ENCODE results near the gene HDDC2.
A peak's percentile ranks its signal among the peaks of the same experiment; 100 is the strongest.

HDDC2 gene

DNA sequence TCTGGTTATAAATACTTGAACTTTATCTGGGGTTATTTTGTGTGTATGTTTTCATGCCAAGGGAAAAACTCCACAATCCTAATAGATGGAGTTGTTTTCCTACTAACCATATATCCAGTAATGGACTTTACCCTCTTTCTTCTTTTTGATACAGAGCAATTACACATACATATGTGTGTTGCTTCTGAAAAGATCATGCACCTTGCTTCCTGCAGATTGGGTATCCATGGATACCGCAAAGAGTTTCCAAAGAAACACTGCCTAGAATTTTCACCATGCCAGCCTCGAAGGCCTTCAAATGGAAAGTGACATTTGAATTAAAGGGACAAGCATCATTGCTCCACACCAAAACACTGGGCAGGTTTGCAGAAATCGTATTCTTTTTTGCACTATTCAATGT, 26.8 kb downstream of the HDDC2 start:
- DNase-seq (ENCODE audit: low read depth in 1 of 2, low spot score in 1 of 2): no peak
- in situ Hi-C loops (cut with HindIII; ENCODE audit: low pct_unique_long_range_greater_than_20kb, low sequenced_read_pairs): no loop called here
- TF ChIP-seq JUND (IDR thresholded peaks at IDR 0.05; ENCODE audit: low read depth): no peak

DNA sequence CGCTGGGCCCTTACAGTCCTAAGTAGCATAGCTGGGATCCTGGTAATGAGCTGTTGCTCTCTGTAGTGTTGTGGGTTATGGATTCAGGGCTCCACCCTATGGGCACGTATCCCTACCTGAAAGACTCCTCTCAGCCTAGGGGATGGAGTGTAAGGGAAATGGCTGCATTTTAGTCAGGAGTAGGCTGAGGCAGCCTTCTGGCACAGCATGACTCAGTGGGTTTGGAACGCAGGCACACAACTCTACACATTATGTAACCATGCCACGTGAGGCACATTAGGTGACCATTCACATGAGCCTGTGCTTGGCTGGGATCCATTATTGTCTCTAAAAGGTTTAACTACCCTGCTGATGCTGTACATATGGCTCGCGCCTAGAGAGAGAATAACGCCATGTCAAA, 27.8 kb downstream of the HDDC2 start:
- no peak for TF ChIP-seq JUND (IDR thresholded peaks at IDR 0.05; ENCODE audit: low read depth)
- in situ Hi-C loops (cut with HindIII; ENCODE audit: low pct_unique_long_range_greater_than_20kb, low sequenced_read_pairs): no loop called here
- DNase-seq (ENCODE audit: low read depth in 1 of 2, low spot score in 1 of 2): no peak

- in situ Hi-C loops (cut with HindIII; ENCODE audit: low pct_unique_long_range_greater_than_20kb, low sequenced_read_pairs): no loop called here
- DNase-seq (ENCODE audit: low read depth in 1 of 2, low spot score in 1 of 2): no peak
Measured at GRCh38 chr6:125273251-125273650, 28.5 kb downstream of the HDDC2 start.

GRCh38 chr6:125271486-125272159, 30.1 kb downstream of the HDDC2 start:
- in situ Hi-C loops (cut with HindIII; ENCODE audit: low pct_unique_long_range_greater_than_20kb, low sequenced_read_pairs): no loop called here
- no peak for TF ChIP-seq JUND (IDR thresholded peaks at IDR 0.05; ENCODE audit: low read depth)

More at GRCh38 chr6:125273251-125273650, 28.5 kb downstream of the HDDC2 start:
- no peak for TF ChIP-seq JUND (IDR thresholded peaks at IDR 0.05; ENCODE audit: low read depth)

GRCh38 chr6:125270380-125270779, 31.4 kb downstream of the HDDC2 start:
- DNase-seq (ENCODE audit: low read depth in 1 of 2, low spot score in 1 of 2): no peak
- TF ChIP-seq JUND (IDR thresholded peaks at IDR 0.05; ENCODE audit: low read depth): no peak
- in situ Hi-C loops (cut with HindIII; ENCODE audit: low pct_unique_long_range_greater_than_20kb, low sequenced_read_pairs): no loop called here

More at GRCh38 chr6:125271486-125272159, 30.1 kb downstream of the HDDC2 start:
- DNase-seq (ENCODE audit: low read depth in 1 of 2, low spot score in 1 of 2): no peak

GRCh38 chr6:125269328-125269985, 32.3 kb downstream of the HDDC2 start:
- no peak for TF ChIP-seq JUND (IDR thresholded peaks at IDR 0.05; ENCODE audit: low read depth)
- in situ Hi-C loops (cut with HindIII; ENCODE audit: low pct_unique_long_range_greater_than_20kb, low sequenced_read_pairs): no loop called here
- DNase-seq (ENCODE audit: low read depth in 1 of 2, low spot score in 1 of 2): no peak

DNA sequence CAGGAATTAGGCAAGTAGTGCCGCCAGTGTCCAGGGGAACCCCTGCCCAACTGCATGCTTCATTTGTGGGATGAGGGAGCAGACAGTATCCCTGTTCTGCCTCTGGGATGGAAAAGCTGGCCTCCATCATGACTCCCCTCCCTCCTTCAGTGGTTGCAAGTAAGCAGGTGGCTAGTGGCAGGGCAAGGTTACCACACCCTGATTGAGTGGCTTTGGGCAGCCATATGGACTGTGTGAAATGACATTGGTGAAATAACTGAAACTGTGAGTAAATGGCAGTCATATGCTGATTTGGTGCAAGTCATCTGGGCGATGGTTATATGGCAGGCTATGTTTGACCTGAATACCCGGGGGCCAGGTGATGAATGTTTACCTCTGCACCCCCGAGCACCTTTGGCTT, 33.0 kb downstream of the HDDC2 start:
- in situ Hi-C loops (cut with HindIII; ENCODE audit: low pct_unique_long_range_greater_than_20kb, low sequenced_read_pairs): no loop called here
- no peak for TF ChIP-seq JUND (IDR thresholded peaks at IDR 0.05; ENCODE audit: low read depth)
- no peak for DNase-seq (ENCODE audit: low read depth in 1 of 2, low spot score in 1 of 2)

DNA sequence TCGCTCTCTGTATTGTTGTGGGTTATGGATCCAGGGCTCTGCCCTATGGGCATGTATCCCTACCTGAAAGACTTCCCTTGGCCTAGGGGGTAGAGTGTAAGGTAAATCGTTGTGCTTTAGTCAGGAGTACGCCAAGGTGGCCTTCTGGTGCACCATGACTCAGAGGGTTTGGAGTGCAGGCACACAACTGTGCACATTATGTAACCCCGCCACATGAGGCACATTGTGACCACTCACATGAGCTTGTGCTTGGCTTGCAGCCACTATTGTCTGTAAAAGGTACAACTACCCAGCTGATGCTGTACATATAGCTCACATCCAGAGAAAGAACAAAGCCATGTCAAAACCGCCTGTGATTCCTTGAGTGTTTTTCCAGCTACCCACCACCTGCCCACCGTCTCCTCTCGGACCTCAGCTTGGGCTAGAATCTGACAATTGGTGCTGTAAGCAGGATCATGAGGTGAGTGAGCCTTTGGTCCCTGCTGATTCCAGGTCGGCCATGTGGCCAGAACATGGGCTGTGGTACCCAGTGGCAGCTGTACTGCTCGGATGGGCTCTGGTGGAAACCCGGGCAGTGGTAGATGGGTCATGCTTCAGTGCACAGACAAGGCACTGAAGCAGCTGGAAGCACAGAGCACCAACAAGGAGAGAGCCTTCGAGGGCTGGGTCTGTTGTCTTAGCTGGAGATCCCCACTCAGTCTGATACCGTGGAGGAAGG, 33.8 kb downstream of the HDDC2 start:
- DNase-seq (ENCODE audit: low read depth in 1 of 2, low spot score in 1 of 2): no peak
- in situ Hi-C loops (cut with HindIII; ENCODE audit: low pct_unique_long_range_greater_than_20kb, low sequenced_read_pairs): no loop called here
- TF ChIP-seq JUND (IDR thresholded peaks at IDR 0.05; ENCODE audit: low read depth): no peak

GRCh38 chr6:125264476-125264875, 37.3 kb downstream of the HDDC2 start:
- TF ChIP-seq JUND (IDR thresholded peaks at IDR 0.05; ENCODE audit: low read depth): no peak
- in situ Hi-C loops (cut with HindIII; ENCODE audit: low pct_unique_long_range_greater_than_20kb, low sequenced_read_pairs): no loop called here
- no peak for DNase-seq (ENCODE audit: low read depth in 1 of 2, low spot score in 1 of 2)

DNA sequence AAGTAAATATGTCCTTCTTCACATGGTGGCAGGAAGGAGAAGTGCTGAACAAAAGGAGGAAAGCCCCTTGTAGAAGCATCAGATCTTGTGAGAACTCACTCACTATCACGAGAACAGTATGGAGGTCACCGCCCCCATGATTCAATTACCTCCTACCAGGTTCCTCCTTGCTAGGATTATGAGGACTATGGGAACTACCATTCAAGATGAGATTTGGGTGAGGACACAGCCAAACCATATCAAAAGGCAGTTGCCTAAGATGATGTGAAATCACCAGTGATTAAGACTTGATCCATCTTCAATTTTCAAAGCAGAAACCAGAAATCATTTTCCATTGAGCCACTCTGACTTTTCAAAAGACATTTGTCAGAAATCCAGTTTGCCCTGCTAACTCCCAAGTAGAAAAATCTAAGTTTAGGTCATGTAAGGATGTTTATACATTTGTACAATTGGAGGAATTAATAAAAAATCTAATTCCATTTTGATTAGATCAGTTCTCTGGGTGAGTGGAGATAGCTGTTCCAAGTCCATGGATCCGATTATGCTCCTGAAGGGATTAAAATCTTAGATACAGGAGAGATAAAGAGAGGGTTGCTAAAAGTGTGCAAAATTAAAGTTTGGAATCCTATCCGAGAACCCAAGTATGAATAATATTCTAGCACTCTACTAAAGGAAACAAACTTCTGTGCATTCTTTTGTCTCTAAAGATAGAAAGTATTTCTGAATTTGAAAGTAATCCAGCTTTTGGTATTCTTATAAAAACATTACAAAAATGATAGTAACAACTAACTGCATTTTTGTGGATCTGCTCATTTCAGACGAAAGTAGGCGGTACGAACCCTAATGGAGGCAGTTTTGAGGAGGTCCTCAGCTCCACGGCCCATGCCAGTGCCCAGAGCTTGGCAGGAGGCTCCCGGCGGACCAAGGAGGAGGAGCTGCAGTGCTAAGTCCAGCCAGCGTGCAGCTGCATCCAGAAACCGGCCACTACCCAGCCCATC, 39.5 kb downstream of the HDDC2 start:
- in situ Hi-C loops (cut with HindIII; ENCODE audit: low pct_unique_long_range_greater_than_20kb, low sequenced_read_pairs): no loop called here
- no peak for DNase-seq (ENCODE audit: low read depth in 1 of 2, low spot score in 1 of 2)
- TF ChIP-seq JUND (IDR thresholded peaks at IDR 0.05; ENCODE audit: low read depth): no peak

DNA sequence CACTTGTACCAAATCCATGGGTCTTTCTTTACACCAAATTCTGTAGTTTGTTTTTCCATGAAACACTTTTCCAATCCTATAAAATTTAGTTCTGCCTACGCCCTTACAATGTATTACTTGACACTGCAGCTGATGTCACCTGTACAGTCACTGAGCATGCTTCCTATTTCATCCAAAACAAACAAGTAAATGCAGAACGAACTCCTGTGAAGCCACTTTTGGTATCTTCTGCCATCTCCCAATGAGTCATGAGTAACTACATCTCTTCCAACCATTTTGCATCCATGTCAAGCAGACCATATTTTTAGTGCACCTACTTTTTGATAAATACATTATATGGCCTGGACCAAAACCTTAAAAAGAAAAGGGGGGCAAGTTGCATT, 42.4 kb downstream of the HDDC2 start:
- TF ChIP-seq JUND (IDR thresholded peaks at IDR 0.05; ENCODE audit: low read depth): no peak
- in situ Hi-C loops (cut with HindIII; ENCODE audit: low pct_unique_long_range_greater_than_20kb, low sequenced_read_pairs): no loop called here
- peak in 1 of 2 experiments; percentile 24 for DNase-seq (ENCODE audit: low read depth in 1 of 2, low spot score in 1 of 2)
